Stimulated activated CD8-positive, alpha-beta memory T cell treated with anti-CD3 and anti-CD28 coated beads, Interleukin-15, amount 100 ng/mL, for 48 hours (primary cell): ENCODE measurements around the gene NPLOC4.

ENCODE experiments used
- DNase-seq, 2 donors: peaks; one replicate each; pipeline ENCODE4 v3.0.0-alpha.2; 2020; ENCODE audit warnings: low read depth in 2 of 2

The NPLOC4 gene

DNA sequence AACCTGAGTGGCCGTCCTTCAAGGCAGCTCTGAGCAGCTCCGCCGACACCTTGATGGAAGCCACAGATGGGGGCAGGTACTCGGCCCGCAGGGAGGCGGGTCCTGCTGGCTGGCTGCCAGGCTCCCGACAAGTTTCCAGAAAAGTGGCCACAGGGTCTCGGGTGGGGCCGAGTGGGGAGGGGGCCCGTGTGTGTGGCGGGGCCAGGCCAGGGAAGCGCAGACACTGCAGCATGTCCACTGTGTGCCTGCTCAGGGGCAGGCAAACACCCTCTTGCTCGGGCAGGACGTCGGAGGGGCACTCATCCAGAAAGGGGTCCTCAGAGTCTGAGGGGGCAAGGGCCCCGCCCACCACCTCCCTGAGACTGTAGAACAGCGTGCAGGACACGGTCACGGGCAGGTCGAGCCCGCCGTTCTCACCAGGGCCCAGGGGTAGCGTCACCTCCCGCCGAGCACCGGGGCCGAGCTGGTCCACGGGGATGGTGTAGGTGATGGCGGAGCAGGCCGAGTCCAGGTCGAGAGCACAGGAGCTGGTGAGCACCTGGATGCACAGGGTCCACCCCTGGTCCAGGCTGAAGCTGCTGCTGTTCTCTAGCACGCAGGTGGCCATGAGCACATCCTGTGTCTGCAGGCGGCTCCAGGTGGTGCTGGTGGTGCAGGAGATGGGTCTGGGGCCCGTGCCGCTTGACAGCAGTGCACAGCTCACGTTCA is 89.9 kb downstream of the NPLOC4 start:
- no peak for DNase-seq

DNA sequence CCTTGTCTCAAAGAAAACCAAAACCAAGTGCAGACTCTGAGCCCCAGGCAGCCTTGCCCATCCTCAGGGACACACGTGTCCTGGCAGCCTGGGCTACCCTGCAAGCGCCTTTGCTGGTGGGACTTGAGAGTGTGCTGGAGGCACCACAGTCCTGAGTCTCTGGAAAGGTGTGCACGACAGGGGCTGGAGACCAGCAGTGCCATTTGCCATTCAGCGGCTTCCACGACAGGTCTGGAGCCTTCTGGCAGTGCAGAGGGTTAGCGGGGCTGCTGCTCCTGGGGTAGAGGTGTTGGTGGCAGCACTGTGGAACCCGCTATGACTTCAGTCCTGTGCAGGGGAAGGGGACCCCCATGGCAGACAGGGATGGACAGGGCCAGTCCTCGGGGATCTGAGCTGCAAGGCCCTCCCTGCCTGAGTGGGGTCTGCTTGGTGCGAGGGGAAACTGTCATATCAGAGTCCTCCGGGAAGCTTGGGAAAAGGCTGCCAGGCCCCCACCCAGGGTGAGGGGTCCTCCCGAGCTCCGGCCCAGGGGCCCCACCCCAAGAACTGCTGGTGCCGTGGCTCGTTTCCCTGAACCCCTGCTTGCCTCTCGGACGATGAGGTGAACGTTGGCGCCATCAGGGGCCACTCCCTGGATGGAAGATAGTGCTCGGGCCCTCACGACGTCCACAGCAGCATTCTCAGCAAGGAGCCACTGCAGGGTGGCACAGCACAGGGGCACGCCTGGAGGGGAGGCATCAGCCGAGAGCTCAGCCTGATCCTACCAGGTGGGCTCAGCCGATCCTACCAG is 91.6 kb downstream of the NPLOC4 start:
- no peak for DNase-seq

DNA sequence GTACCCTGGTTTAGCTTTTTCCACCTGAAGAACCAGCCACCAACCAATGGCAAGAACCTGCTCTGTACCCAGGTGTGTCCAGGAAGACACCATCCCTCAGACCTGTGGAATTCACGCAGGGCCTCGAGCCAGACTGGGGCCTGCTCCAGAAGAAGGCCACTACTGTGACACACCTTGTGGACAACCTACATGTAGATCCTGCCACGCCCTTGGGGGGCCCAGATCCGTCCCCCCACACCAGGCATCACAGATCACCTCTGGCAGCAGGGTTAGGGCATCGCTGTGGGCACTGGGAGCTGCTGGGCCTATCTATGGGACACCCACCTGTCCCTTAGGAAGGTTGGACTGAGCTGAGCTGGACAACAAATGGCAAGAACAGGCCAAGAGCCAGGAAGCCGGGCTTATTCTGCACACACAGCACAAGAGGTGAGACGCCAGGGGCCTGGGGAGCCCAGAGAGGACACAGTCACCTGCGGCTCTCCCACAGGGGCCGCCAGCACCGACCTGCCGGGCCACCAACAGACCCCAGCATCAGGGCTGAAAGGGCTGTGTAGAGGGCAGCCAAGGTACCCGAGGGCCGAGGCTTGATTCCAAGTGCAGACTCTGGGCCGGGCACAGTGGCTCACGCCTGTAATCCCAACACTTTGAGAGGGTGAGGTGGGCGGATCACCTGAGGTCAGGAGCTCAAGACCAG is 92.5 kb downstream of the NPLOC4 start:
- DNase-seq = no peak

DNA sequence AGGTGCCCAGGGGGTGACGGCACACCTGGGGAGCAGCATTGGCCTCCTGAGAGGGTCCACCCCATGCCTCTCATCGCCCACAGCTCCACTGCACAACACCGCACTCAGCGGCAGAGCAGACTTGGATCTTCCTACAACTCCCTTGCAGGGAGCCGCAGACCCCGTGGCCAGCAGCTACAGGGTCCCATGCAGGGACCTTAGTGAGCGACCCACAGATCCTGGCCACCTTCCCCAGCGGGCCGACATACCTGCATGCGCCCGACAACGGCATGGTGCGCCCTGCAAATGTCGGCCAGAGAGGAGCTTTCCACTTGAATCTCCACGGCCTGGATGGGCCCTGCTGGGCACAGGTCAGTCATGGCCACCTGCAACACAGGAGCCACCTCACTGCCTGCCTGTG is 93.2 kb downstream of the NPLOC4 start:
- no peak for DNase-seq

DNA sequence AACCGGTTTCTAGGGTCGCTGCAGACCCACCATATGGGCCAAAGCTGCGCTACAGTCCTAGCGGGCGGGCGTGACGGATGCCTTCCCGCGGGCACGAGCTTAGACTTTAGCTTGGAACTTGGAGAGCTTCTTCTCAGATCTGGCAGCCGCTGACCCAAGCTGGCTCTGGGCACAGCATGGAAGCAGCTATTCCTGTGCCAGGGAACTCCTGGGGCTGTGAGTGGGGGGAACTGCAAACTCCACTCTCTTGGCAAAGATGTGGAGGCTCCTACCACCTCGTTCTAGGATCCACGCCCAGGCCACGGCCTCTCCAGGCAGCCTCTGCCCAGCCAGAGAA is 93.6 kb downstream of the NPLOC4 start:
- no peak for DNase-seq

DNA sequence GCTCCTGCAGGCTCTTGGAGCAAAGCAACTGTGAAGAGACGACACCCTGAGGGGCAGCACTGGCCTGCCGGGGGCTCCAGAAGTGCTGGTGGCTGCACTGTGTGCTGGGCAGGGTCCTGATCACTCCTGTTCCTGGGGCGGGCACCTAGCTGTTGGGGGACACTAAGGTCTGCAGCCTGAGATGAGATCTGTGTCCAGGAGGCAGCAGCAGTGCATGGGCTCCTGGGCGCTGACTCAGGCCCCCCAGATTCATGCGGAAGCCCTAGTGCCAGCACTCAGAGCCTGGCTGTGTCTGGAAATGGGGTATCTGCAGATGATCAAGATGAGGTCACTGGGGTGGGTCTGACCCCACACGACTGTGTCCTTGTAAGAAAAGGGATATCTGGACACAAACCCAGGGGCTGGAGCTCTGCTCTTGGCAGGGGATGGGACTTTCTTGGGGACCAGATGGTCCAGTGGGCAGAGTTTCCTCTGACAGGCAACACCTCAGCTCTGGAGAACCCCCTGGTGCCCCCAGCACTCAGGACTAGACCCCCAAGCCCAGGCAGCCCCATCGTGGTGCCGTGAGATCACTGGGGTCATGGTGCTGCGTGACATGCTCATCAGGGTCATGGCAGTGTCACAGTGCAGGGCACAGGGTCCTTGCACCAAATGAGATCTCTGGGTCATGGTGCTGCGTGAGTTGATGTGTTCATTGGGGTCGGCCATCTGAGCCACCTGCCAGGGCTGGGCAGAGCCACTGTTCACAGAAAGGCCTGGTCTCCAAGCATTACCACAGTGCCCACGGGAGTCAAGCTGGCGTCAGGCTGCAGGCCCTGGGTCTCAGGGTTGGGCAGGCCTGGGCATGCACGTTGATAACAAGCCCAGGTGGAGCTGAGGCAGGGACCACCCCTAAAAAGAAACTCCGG is 94.2 kb downstream of the NPLOC4 start:
- DNase-seq = no peak

DNA sequence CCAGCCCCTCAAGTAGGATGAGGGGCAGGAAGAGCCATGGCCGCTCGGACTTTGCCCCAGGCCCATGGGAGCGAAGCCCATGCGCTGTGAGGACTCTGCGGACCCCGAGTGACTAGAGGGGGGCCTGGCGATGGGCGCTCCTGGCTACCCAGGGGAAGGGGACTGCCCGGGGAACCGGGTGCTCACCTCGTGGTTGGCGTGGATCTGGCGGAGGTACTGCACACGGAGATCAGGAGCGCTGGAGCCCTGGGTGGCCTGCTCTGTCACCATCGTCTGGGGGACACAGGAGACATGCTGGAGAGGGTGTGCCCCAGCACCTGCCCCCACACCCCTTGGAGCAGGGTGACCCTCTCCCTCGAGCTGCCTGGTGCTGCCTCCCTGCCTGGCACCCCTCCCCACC is 95.8 kb downstream of the NPLOC4 start:
- DNase-seq = no peak

DNA sequence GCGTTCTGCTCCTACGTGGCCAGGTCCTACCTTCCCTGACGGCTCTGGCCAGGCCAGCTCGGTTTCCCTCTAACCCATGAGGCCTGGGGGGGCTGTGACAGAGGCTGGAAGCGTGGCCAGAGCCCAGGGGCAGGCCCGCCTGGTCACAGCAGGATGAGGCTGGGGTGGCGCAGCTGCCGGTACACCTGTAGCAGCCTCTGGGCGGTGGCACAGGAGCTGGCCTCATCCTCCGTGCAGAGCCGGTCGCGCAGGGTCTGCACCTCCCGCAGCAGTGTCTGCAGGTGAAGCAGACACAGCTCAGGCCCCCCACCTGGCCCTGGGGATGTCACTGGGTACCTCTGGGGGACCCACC is 96.3 kb downstream of the NPLOC4 start:
- DNase-seq = no peak

DNA sequence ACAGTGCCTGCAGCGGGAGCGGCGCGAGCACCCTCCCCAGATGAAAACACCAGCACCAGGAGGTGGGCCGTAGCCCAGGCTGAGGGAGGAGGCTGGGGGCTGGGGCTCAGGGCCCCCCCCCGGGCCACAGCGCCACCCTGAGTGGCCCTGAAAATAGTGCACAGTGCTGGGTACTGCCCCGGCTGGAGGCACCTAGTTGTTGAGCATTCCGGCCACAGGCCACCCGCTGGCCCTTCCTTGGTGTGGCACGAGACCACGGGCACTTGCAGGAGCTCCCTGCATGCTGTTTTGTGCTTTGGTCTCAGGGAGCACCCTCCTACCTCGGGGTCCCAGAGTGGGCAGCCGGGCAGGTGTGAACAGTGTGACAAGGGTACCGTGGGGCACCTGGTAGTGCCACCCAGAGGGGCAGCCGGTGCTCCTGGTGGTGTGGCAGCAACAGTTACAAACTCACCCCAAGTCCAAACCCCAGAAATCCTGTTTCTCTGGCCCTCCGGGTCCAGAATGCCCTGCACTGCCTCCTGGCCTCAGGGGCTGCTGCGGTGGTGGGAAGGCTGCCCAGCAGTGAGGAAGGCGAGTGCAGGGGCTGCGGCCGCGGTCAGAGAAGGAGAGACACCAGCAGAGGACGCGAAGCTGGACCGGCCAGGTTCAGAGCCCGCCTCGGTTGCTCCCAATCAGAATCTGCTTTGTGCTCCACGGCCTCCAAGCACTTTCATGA is 96.8 kb downstream of the NPLOC4 start:
- DNase-seq = no peak

DNA sequence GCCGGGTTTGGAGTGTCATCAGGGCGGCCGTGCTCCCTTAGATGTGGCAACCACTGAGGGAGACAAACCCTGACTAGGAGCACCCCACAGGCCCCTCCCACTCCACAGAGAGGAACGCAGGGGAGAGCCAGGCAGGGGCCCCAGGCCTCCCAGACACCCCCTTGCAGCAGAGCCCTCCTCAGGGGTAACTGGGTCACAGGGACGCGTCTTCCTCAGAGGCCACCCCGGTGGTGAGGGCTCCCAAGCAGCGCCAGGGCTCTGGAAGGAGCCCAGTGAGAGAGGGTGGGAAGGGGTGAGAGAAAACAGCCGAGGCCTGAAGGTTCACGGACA is 97.4 kb downstream of the NPLOC4 start:
- no peak for DNase-seq

DNA sequence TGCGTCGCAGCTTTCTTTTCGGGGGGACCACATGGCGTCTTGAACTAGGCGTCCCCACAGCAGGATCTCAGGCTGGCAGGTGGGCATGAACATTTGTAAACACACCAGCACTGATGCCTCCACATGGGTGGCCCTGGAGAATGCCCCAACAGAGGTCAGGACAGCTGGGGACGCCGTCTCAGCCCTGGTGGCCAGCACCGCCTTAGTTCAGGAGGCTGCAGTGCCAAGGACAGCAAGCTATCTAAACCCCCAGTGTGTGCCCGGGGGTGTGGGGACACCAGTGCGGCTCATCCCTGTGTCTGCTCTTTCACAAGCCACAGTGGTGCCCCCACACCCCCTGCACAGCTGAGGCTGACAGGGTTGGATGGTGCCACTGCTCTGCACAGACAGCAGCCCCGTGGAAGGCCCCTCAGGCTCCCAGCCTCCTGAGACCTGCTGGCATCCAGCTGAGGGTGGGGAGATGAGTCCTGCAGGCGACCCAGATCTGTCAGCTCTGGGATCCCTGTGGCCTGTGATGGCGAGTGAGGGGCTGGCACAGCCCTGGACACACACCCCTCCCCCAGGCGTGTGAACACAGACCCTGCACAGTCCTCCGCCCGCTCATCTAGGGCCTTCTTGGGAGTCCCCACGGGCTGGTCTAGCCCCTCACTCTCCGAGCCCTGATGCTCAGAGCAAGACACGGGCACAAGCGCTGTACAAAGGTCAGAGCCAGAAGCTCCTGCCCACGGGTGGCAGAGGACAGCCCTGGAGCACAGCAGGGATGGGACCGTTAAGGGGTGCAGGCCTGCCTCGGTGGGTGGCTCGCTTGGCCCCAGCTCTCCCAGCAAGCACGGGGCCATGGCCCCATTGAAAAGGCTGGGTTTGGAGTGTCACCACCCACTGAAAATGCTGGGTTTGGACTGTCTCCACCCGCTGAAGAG is 98.0 kb downstream of the NPLOC4 start:
- no peak for DNase-seq

DNA sequence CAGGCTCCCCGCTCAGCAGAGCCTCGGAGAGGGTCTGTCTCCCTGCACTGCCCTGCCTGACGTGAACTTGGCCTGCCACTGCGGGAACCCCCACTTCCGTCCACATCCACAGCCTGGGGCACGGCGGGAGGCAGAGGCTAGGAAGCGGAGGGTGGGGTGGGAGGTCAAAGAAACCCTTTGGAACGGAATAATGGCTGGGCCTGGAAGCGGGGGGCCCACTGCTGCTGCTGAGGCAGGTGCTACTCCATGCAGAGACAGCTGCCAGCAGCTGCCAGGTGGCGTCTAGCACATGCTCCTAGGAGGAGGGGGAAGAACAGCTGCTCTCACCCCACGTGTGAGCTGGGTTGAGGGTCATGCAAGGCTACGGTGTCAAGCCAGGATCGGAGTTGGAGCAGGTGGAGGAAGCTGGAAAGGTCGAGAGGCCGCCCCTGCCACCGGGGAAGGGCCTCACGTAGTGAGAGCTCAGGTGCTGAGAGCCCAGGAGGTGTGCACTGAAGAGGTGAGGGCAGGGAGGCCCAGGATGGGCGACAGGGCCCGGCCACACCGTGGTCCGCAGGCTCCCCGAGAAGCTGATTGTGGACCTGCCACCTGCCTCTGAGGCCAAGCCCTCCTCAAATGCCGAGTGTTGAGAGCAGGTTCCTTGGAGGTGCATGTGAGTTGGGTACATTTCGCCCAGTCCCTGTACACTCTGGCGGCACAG is 98.9 kb downstream of the NPLOC4 start:
- DNase-seq = no peak

DNA sequence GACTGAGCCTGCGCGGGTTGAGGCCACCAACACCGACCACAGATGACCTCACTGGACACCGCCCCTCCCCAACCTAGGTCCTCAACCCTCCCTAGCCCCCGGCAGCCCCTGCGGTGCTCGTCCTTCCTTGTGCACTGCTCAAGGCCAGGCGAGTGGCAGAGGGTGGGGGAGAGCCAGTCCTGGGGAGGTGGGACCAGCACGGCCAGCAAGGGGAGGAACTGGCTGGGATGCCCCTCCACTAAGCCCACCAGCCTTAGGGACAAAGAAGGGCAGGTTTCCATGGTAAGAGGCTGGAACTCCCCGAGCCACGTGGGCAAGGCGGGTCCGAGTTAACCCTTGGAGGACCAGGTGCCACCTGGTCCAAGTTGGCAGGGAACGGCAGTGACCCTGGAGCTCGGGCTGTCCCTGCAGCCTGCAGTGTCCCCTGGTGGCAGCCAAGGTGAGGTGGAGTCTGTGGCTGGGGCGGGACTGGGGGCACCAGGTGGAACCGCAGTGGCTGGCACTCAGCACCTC is 99.5 kb downstream of the NPLOC4 start:
- DNase-seq = no peak

DNA sequence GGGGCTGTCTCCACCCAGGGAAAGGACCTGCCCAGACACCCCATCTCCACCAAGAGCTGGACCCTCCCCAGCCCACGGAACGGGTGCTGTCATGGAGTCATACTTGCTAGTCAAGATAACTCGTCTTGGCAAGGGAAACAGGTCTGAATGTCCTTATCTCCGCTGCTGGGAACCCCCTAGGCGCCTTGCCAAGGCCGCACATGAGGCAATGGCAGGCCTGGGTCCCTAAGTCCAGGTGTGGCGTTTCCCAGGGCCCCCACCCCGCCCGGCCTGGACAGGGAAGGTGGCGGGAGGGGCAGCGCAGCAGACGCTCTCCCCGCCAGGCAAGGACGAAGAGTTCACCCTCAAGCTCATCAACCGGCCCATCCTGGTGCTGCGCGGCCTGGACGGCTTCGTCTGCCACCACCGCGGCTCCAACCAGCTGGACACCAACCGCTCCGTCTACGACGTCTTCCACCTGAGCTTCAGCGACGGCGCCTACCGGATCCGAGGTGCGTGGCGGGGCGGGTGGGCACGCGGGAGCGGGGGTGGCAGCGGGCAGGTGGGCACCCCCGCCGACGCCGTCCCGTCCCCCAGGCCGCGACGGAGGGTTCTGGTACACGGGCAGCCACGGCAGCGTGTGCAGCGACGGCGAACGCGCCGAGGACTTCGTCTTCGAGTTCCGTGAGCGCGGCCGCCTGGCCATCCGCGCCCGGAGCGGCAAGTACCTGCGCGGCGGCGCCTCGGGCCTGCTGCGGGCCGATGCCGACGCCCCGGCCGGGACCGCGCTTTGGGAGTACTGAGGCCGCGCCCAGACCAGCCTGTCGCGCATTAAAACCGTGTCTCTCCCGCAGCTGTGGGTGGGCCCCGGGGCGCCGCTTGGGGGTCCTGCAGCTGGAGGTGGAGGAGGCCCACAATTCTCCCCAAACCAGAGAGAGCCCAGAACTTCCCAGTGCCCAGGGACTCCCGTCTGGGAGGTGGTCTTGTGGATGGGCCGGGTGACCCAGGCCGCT is 100.3 kb downstream of the NPLOC4 start:
- DNase-seq = no peak

DNA sequence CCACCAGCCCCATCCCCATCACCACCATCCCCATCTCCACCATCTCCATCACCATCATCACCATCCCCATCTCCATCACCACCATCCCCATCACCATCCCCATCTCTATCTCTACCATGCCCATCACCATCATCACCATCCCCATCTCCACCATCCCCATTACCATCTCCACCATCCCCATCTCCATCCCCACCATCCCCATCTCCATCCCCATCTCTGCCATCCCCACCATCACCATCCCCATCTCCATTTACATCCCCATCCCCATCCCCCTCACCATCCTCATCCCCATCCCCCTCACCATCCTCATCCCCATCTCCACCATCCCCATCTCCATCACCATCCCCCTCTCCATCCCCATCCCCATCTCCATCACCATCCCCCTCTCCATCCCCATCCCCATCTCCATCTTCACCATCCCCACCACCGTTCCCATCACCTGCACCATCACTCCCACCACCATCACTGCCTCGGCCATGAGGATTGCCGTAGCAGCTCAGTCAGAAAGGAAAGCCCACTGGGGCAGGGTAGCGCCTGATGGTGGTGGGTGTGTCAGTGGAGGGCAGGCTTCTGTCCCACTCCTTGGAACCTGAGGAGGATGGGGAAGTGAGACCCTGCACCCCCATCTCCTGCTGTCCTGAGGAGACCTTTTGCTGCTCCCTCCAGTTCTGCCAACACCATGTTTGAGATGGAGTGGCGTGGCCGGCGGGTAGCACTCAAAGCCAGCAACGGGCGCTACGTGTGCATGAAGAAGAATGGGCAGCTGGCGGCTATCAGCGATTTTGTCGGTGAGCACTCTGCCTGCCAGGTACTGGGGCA is 101.2 kb downstream of the NPLOC4 start:
- no peak for DNase-seq

DNA sequence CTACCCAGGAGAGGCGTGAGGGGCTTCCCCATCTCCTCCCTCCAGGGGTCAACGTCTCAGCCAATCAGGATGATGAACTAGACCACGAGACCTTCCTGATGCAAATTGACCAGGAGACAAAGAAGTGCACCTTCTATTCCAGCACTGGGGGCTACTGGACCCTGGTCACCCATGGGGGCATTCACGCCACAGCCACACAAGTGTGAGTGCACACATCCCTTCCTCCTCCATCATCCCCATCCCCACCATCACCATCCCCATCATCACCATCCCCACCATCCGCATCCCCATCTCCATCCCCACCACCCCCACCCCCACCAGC is 101.9 kb downstream of the NPLOC4 start:
- no peak for DNase-seq

DNA sequence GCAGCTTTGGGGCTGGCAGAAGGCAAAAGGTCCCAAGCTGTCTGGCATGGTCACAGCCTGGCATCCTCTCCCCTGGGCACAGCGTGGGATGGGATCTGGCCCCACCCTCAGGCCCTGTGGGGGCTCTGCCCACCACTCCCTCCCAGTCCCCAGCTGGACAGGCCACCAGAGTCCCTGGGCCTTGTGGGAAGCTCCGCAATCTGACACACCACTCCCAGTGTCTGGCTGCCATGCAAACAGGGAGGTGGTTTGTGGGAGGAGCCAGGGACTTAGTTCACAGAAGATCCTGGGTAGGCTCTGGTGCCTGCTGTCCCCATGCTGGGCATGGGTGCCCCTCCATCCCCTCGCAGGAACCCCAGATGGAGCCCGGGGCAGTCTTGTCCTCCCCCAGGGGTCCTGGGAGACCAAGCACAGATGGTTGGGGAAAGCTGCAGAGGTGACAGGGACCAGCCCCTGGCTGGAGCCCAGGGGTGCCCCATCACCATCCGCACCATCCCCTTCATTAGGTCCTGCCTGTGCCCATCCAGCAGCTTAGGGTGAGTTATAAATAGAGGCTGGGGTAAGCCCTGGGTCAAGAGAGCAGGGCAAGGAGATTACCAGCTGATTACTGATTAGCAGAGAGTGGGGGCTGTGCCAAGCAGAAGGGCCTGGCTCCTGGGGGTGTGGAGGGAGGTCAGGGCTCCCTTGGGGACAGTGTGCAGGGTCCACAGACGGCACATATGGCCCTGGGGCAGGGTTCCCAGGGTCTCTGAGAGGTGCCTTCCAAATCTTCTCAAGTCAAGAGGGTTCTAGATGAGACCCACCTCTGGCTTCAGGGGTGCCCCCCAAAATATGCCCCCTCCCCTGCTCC is 102.5 kb downstream of the NPLOC4 start:
- DNase-seq = no peak
